KMS-11 (cell line): ENCODE results near the gene RALGAPA1.

Experiments
- H2AFZ ChIP-seq: fragments of 200-600 bp; sonication (generic); 2 replicates; pipeline ENCODE4 v1.6.1; 2016; ENCODE audit warnings: antibody characterized with exemption, mixed run types, low read depth
- H3K27ac ChIP-seq: fragments of 200-600 bp; sonication (generic); 2 replicates; pipeline ENCODE4 v1.6.1; 2016; ENCODE audit warnings: mild to moderate bottlenecking, mixed run types
- H3K27me3 ChIP-seq: fragments of 200-600 bp; sonication (generic); 2 replicates; pipeline ENCODE4 v1.6.1; 2017; ENCODE audit warnings: mild to moderate bottlenecking, low read depth, mixed run types, moderate library complexity; ENCODE audit not compliant: insufficient read depth
- H3K36me3 ChIP-seq: fragments of 200-600 bp; sonication (generic); 2 replicates; pipeline ENCODE4 v1.6.1; 2017; ENCODE audit warnings: mild to moderate bottlenecking, mixed run types; ENCODE audit not compliant: insufficient read depth
- H3K4me1 ChIP-seq: fragments of 200-600 bp; sonication (generic); 2 replicates; pipeline ENCODE4 v1.6.1; 2016; ENCODE audit warnings: mild to moderate bottlenecking, low read depth, mixed run types; ENCODE audit not compliant: poor library complexity, severe bottlenecking
- H3K4me2 ChIP-seq: fragments of 200-600 bp; sonication (generic); 2 replicates; pipeline ENCODE4 v1.7.0; 2016; ENCODE audit warnings: mild to moderate bottlenecking, mixed run types
- H3K4me3 ChIP-seq: fragments of 200-600 bp; sonication (generic); IDR thresholded peaks from 2 replicates; pipeline ENCODE4 v1.6.1; 2017; ENCODE audit warnings: low read depth, low read length, mixed read lengths; ENCODE audit not compliant: insufficient read depth
- H3K79me2 ChIP-seq: fragments of 200-600 bp; sonication (generic); 2 replicates; pipeline ENCODE4 v1.6.1; 2016; ENCODE audit warnings: low read depth, mixed run types; ENCODE audit not compliant: insufficient read depth
- H3K9ac ChIP-seq: fragments of 200-600 bp; sonication (generic); 2 replicates; pipeline ENCODE4 v1.6.1; 2016; ENCODE audit warnings: mild to moderate bottlenecking, mixed run types
- H4K20me1 ChIP-seq: fragments of 200-600 bp; sonication (generic); 2 replicates; pipeline ENCODE4 v1.6.1; 2016; ENCODE audit warnings: mild to moderate bottlenecking, mixed run types; ENCODE audit not compliant: insufficient read depth
- CTCF ChIP-seq: fragments of 200-600 bp; sonication (generic); conservative IDR thresholded peaks from 2 replicates; pipeline ENCODE4 v1.6.1; 2017; ENCODE audit warnings: low read depth, mild to moderate bottlenecking, antibody characterized with exemption, low read length, moderate library complexity, mixed read lengths

The RALGAPA1 gene

GRCh38 chr14:35754671-35755070 lies 54.4 kb downstream of the RALGAPA1 start:
- H3K4me2 ChIP-seq, result no peak overlapping the region

GRCh38 chr14:35752380-35752779 lies 56.7 kb downstream of the RALGAPA1 start:
- H3K36me3 ChIP-seq, result no peaks in the 10 kb centered on the region

More at GRCh38 chr14:35754671-35755070, 54.4 kb downstream of the RALGAPA1 start:
- Histone ChIP-seq H3K79me2 (no peaks in the 10 kb centered on the region), H3K36me3 (no peaks in the 10 kb centered on the region), H4K20me1 (no peaks in the 10 kb centered on the region), H3K27me3 (no peaks in the 10 kb centered on the region), H2AFZ (no peak overlapping the region), H3K27ac (no peak overlapping the region), H3K4me3 (no peak overlapping the region), H3K9ac (no peak overlapping the region), H3K4me1 (no peaks in the 10 kb centered on the region)
- TF ChIP-seq CTCF, result no peak

GRCh38 chr14:35750202-35750904 lies 58.7 kb downstream of the RALGAPA1 start:
- no peak overlapping the region for H2AFZ ChIP-seq
- H3K4me1 ChIP-seq, result no peaks in the 10 kb centered on the region
- no peaks in the 10 kb centered on the region for H3K79me2 ChIP-seq
- TF ChIP-seq CTCF, result no peak
- no peaks in the 10 kb centered on the region for H3K27me3 ChIP-seq
- H3K4me3 ChIP-seq, result no peak overlapping the region
- no peak overlapping the region for H3K4me2 ChIP-seq
- no peak overlapping the region for H3K27ac ChIP-seq
- H3K36me3 ChIP-seq, result no peaks in the 10 kb centered on the region
- no peaks in the 10 kb centered on the region for H4K20me1 ChIP-seq
- H3K9ac ChIP-seq, result no peak overlapping the region

More at GRCh38 chr14:35752380-35752779, 56.7 kb downstream of the RALGAPA1 start:
- Histone ChIP-seq H3K79me2 (no peaks in the 10 kb centered on the region), H3K4me1 (no peaks in the 10 kb centered on the region), H2AFZ (no peak overlapping the region), H3K4me2 (no peak overlapping the region), H3K27me3 (no peaks in the 10 kb centered on the region), H3K4me3 (no peak overlapping the region), H3K27ac (no peak overlapping the region), H3K9ac (no peak overlapping the region), H4K20me1 (no peaks in the 10 kb centered on the region)
- no peak for TF ChIP-seq CTCF

- no peaks in the 10 kb centered on the region for H4K20me1 ChIP-seq
- H3K4me1 ChIP-seq, result no peaks in the 10 kb centered on the region
- no peak overlapping the region for H3K4me3 ChIP-seq
- no peaks in the 10 kb centered on the region for H3K27me3 ChIP-seq
- H3K36me3 ChIP-seq, result no peaks in the 10 kb centered on the region
- no peak overlapping the region for H3K9ac ChIP-seq
- H3K27ac ChIP-seq, result no peak overlapping the region
- TF ChIP-seq CTCF, result no peak
- H3K4me2 ChIP-seq, result no peak overlapping the region
- no peaks in the 10 kb centered on the region for H3K79me2 ChIP-seq
- no peak overlapping the region for H2AFZ ChIP-seq
Measured at GRCh38 chr14:35747379-35747778, 61.7 kb downstream of the RALGAPA1 start.
